SKM-1 (cell line): Measurements from ENCODE around the gene NOP9.
"Not testable (repeated sequence)": the region's sequence is repeated elsewhere in the genome, so short reads cannot be mapped to it uniquely, and the experiment has no call there.

Source experiments
- DNase-seq: peaks from one replicate; lab custom pipeline; 2025; ENCODE audit not compliant: unreplicated experiment; lab: John Stamatoyannopoulos, UW

Gene NOP9

GRCh38 chr14:24349742-24350141 is 50.1 kb downstream of the NOP9 start:
- DNase-seq, result no peak

GRCh38 chr14:24351517-24351916 is 51.9 kb downstream of the NOP9 start:
- DNase-seq, result no peak

- no peak for DNase-seq
Measured at GRCh38 chr14:24353559-24354481, 54.2 kb downstream of the NOP9 start.

GRCh38 chr14:24354482-24354825 is 54.8 kb downstream of the NOP9 start:
- DNase-seq, result not testable (repeated sequence)

- no peak for DNase-seq
Measured at GRCh38 chr14:24355009-24355408, 55.4 kb downstream of the NOP9 start.

- no peak for DNase-seq
Measured at GRCh38 chr14:24356208-24356607, 56.6 kb downstream of the NOP9 start.
